K562 (cell line): Measurements from ENCODE around the gene HOXB8. TPM values are rescaled to one million over a fixed set of nuclear protein-coding genes. Genes with fewer than 3 reads are reported as not detected.

ENCODE experiments used
- CBFB ChIP-seq: sonication (generic); formaldehyde crosslinking; IDR thresholded peaks from 2 replicates; pipeline ENCODE4 v1.4.0; 2020; ENCODE audit warnings: mild to moderate bottlenecking, missing genetic modification reagents
- CHCHD3 ChIP-seq: fragments of 250-450 bp; sonication (Bioruptor Pico); IDR thresholded peaks from 2 replicates; pipeline ENCODE4 v2.1.2; 2022; ENCODE audit warnings: mild to moderate bottlenecking
- CHD2 ChIP-seq: IDR thresholded peaks from 2 replicates; pipeline ENCODE4 v1.6.1; 2011; ENCODE audit warnings: low read depth, low read length
- CREM ChIP-seq: IDR thresholded peaks from 2 replicates; pipeline ENCODE4 v1.6.1; 2014; ENCODE audit warnings: antibody characterized with exemption, low read depth
- DACH1 ChIP-seq: fragments of 450-650 bp; IDR thresholded peaks from 2 replicates; pipeline ENCODE4 v1.6.1; 2018; ENCODE audit not compliant: partially characterized antibody
- EGR1 ChIP-seq: fragments of 450-650 bp; conservative IDR thresholded peaks from 2 replicates; pipeline ENCODE4 v1.6.1; 2017; ENCODE audit warnings: mild to moderate bottlenecking
- GABPA ChIP-seq: fragments of 200-800 bp; sonication (Bioruptor generic); conservative IDR thresholded peaks from 2 replicates; pipeline ENCODE4 v1.6.1; 2016; ENCODE audit warnings: low read depth, missing genetic modification characterization, missing compliant biosample characterization
- MTA2 ChIP-seq: fragments of 450-650 bp; IDR thresholded peaks from 2 replicates; pipeline ENCODE4 v1.6.1; 2016; ENCODE audit warnings: low read depth
- NCOR1 ChIP-seq: fragments of 450-650 bp; IDR thresholded peaks from 2 replicates; pipeline ENCODE4 v1.6.1; 2016; ENCODE audit warnings: mild to moderate bottlenecking, moderate library complexity
- NEUROD1 ChIP-seq: fragments of 150-350 bp; IDR thresholded peaks from 2 replicates; pipeline ENCODE4 v1.6.1; 2014; ENCODE audit warnings: borderline replicate concordance, low read length, low read depth; ENCODE audit not compliant: partially characterized antibody
- NR0B1 ChIP-seq: fragments of 450-650 bp; IDR thresholded peaks from one replicate; pipeline ENCODE4 v1.6.1; 2018; ENCODE audit warnings: mild to moderate bottlenecking, moderate library complexity; ENCODE audit not compliant: partially characterized antibody
- PBX2 ChIP-seq, 2 experiments: IDR thresholded peaks in 1 of 2; conservative IDR thresholded peaks in 1 of 2; 2 replicates each; pipeline ENCODE4 v1.6.1; 2016; ENCODE audit warnings: low read depth in 2 of 2, mild to moderate bottlenecking in 1 of 2, missing compliant biosample characterization in 1 of 2, missing genetic modification characterization in 1 of 2, moderate library complexity in 1 of 2
- PCBP1 ChIP-seq: fragments of 200-400 bp; formaldehyde crosslinking; IDR thresholded peaks from 2 replicates; pipeline ENCODE4 v1.6.1; 2018; ENCODE audit warnings: mild to moderate bottlenecking, low read depth, low read length; ENCODE audit not compliant: poor library complexity, severe bottlenecking
- SMARCA5 ChIP-seq: fragments of 450-650 bp; IDR thresholded peaks from 2 replicates; pipeline ENCODE4 v1.6.1; 2016
- STAG1 ChIP-seq: sonication (generic); formaldehyde crosslinking; IDR thresholded peaks from 2 replicates; pipeline ENCODE4 v1.5.0; 2020; ENCODE audit warnings: missing genetic modification reagents, borderline replicate concordance
- STAT5A ChIP-seq: IDR thresholded peaks from 2 replicates; pipeline ENCODE4 v1.6.1; 2012; ENCODE audit warnings: low read length, inconsistent platforms, borderline replicate concordance
- ZBTB11 ChIP-seq, 3 experiments: fragments of 200-800 bp in 1 of 3; fragments of 250-450 bp in 1 of 3; fragments of 450-650 bp in 1 of 3; sonication (Bioruptor Pico) in 1 of 3; sonication (Bioruptor generic) in 1 of 3; formaldehyde crosslinking in 1 of 3; IDR thresholded peaks; 2 replicates each; pipeline versions ENCODE4 v1.6.1 to v1.8.0; 2016 to 2022; ENCODE audit warnings: mild to moderate bottlenecking in 2 of 3, missing genetic modification characterization in 2 of 3, missing compliant biosample characterization in 1 of 3, moderate library complexity in 1 of 3
- ZBTB17 ChIP-seq: fragments of 450-650 bp; formaldehyde crosslinking; IDR thresholded peaks from 2 replicates; pipeline ENCODE4 v1.4.0; 2020; ENCODE audit warnings: mild to moderate bottlenecking
- ZKSCAN1 ChIP-seq: fragments of 150-350 bp; IDR thresholded peaks from 2 replicates; pipeline ENCODE4 v1.6.1; 2016; ENCODE audit warnings: low read depth, low read length
- polyA plus RNA-seq, 8 experiments: library from polyadenylated mRNA; depleted of rRNA in 4 of 8; stranded (reverse) in 5 of 8; unstranded in 3 of 8; fragments of >200 nt; fragmentation: Nextera tagmentation in 2 of 8; fragmentation: Illumina TruSeq in 1 of 8; extraction: Ambion mirVana in 2 of 8; extraction: Trizol in 1 of 8; gene quantifications; 2 replicates each; pipeline versions ENCODE4 v1.2.1 to v1.2.3, GENCODE V29; 2011 to 2014; ENCODE audit warnings: inconsistent platforms in 1 of 8, missing spikeins in 1 of 8
- total RNA-seq, 7 experiments: library from RNA; depleted of rRNA in 6 of 7; stranded (reverse); fragments of >200 nt in 6 of 7; fragmentation: Illumina TruSeq in 2 of 7; extraction: Trizol in 2 of 7; gene quantifications; 2 replicates each; pipeline versions ENCODE4 v1.2.1 to v1.2.3, GENCODE V29; 2011 to 2021; ENCODE audit warnings: low replicate concordance in 1 of 7
- TF ChIP-seq, protein P1 (sequence below): sonication (generic); formaldehyde crosslinking; IDR thresholded peaks from 2 replicates; pipeline ENCODE4 v1.8.0; 2022; ENCODE audit warnings: mild to moderate bottlenecking, missing genetic modification reagents

HOXB8 gene
- total and polyA plus RNA-seq, 9 of the 15 experiments (the other 6 are each of a cell fraction or from before 2014, with no cell fraction given) = 0.52 to 23.8 (median 3.6) TPM

GRCh38 chr17:48646183-48647102 lies 31.4 kb upstream of the HOXB8 start (continued):
- no peak for TF ChIP-seq ZBTB11 (CRISPR knock-in tag; IDR thresholded peaks at IDR 0.05)
- TF ChIP-seq EGR1 = peak; percentile 74
- TF ChIP-seq STAT5A = no peak
- TF ChIP-seq NCOR1 = no peak
- peak; percentile 40; the same call in 1 of the 2 replicates for TF ChIP-seq CREM
- no peak for TF ChIP-seq GABPA (tag)
- no peak for TF ChIP-seq PCBP1
- no peak for TF ChIP-seq SMARCA5
- no peak for TF ChIP-seq CHD2
- no peak for TF ChIP-seq DACH1
- TF ChIP-seq ZKSCAN1 = no peak
- TF ChIP-seq, protein P1, sequence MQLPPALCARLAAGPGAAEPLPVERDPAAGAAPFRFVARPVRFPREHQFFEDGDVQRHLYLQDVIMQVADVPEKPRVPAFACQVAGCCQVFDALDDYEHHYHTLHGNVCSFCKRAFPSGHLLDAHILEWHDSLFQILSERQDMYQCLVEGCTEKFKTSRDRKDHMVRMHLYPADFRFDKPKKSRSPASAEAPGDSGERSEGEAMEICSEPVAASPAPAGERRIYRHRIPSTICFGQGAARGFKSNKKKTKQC (CRISPR knock-in tag) = no peak
- no peak for TF ChIP-seq PBX2 (CRISPR knock-in tag; IDR thresholded peaks at IDR 0.05; ENCODE audit: low read depth)
- no peak for TF ChIP-seq PBX2 (tag; conservative IDR thresholded peaks at IDR 0.05; ENCODE audit: low read depth)
- no peak for TF ChIP-seq NR0B1
- no peak for TF ChIP-seq CHCHD3 (CRISPR knock-in tag)
- TF ChIP-seq ZBTB17 (CRISPR knock-in tag) = no peak
- no peak for TF ChIP-seq CBFB (CRISPR knock-in tag)
- TF ChIP-seq STAG1 (CRISPR knock-in tag) = no peak
- no peak for TF ChIP-seq MTA2
- no peak for TF ChIP-seq NEUROD1
